ENCODE results near the gene GNG7. TPM values are rescaled to one million over a fixed set of nuclear protein-coding genes. Genes with fewer than 3 reads are reported as not detected.
A peak's percentile ranks its signal among the peaks of the same experiment; 100 is the strongest.

Gene GNG7
- total RNA-seq, 2 donors from 2014 or later: 5.7 to 12.9 TPM

DNA sequence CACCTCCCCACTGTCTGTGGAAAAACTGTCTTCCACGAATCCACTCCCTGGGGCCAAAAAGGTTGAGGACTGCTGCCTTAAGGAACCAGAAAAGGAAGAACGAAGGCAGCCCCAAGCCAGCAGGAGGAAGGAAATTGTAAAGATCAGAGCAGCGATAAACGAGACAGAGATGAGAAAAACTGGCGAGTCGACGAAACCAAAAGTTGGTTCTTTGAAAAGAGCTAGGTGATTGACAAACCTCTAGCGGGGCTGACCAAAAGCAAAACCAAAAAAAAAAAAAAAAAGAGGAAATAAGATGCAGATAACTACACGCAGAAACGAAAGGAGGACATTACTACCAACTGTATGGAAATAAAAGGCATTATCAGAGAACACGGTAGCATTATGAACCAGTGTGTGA is 149.6 kb downstream of the GNG7 start:
- intact Hi-C loops (cut with DNase I): no loop called here

DNA sequence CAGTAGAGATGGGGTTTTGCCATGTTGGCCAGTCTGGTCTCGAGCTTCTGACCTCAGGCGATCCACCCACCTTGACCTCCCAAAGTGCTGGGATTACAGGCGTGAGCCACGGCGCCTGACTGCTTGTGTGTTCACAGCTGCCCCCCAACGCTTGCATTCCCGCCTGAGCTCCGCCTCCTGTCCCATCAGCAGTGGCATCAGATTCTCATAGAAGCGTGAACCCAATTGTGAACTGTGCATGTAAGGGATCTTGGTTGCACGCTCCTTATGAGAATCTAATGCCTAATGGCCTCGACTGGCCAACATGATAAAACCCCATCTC is 150.7 kb downstream of the GNG7 start:
- no peaks in the 10 kb centered on the region for H3K4me1 ChIP-seq
- DNase-seq: no peak
- intact Hi-C loops (cut with DNase I): no loop called here

More for the DNA sequence above, 149.6 kb downstream of the GNG7 start:
- WGBS, 2 donors: 58 to 74% methylated on average over 11 of the region's 11 CpGs
- no peaks in the 10 kb centered on the region for H3K4me1 ChIP-seq
- H3K27ac ChIP-seq: peak overlapping the region in 1 of 4 donors; percentile 63
- ATAC-seq (no peak), DNase-seq (peak in 1 of 4 donors; percentile 49)
- no peak overlapping the region for H3K4me3 ChIP-seq
- TF ChIP-seq POLR2A (IDR thresholded peaks at IDR 0.05): no peak
- TF ChIP-seq, protein P1, sequence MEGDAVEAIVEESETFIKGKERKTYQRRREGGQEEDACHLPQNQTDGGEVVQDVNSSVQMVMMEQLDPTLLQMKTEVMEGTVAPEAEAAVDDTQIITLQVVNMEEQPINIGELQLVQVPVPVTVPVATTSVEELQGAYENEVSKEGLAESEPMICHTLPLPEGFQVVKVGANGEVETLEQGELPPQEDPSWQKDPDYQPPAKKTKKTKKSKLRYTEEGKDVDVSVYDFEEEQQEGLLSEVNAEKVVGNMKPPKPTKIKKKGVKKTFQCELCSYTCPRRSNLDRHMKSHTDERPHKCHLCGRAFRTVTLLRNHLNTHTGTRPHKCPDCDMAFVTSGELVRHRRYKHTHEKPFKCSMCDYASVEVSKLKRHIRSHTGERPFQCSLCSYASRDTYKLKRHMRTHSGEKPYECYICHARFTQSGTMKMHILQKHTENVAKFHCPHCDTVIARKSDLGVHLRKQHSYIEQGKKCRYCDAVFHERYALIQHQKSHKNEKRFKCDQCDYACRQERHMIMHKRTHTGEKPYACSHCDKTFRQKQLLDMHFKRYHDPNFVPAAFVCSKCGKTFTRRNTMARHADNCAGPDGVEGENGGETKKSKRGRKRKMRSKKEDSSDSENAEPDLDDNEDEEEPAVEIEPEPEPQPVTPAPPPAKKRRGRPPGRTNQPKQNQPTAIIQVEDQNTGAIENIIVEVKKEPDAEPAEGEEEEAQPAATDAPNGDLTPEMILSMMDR (IDR thresholded peaks at IDR 0.05): no peak
- no peaks in the 10 kb centered on the region for H3K27me3 ChIP-seq
- H3K36me3 ChIP-seq (replicated peaks in 1 of 2; ENCODE audit: insufficient read depth in 1 of 2, low read depth in 2 of 2): no peaks in the 10 kb centered on the region
- no peaks in the 10 kb centered on the region for H3K9me3 ChIP-seq

DNA sequence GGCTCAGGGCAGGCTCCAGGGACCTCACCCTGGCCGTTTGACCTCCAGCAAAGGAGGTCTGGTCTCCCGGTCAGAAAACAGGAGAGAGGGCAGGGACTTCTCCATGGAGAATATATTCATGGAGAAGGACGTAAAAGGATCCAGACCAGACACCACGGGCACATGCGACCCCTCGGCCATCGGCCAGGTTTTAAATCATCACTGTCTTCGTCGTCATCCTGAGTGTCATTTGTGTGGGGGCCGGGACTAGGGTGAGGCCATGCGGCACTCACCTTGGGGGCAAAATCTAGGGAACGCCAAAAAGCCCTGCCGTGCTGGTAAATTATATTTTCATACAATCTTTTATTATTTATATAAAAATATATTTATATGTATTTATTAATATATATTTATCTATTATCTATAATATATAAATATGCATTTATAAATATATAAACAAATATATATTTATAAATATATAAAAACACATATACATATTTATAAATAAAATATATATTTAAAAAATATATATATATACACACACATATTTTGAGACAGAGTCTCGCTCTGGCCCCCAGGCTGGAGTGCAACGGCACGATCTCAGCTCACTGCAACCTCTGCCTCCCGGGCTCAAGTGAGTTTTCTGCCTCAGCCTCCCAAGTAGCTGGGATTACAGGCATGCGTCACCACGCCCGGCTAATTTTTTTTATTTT is 151.2 kb downstream of the GNG7 start:
- Histone ChIP-seq H3K9me3 (no peaks in the 10 kb centered on the region), H3K4me1 (no peaks in the 10 kb centered on the region), H3K4me3 (no peak overlapping the region), H3K27me3 (no peaks in the 10 kb centered on the region), H3K36me3 (replicated peaks in 1 of 2; ENCODE audit: insufficient read depth in 1 of 2, low read depth in 2 of 2) (no peaks in the 10 kb centered on the region), H3K27ac (no peak overlapping the region)
- TF ChIP-seq, protein P1 (IDR thresholded peaks at IDR 0.05): no peak
- no peak for TF ChIP-seq POLR2A (IDR thresholded peaks at IDR 0.05)
- WGBS, 2 donors: 88 to 91% methylated on average over 19 to 20 of the region's 20 CpGs
- DNase-seq: no peak
- intact Hi-C loops (cut with DNase I): no loop called here
- ATAC-seq: no peak

More for the DNA sequence above, 150.7 kb downstream of the GNG7 start:
- Histone ChIP-seq H3K27ac (no peak overlapping the region), H3K36me3 (replicated peaks in 1 of 2; ENCODE audit: insufficient read depth in 1 of 2, low read depth in 2 of 2) (no peaks in the 10 kb centered on the region), H3K9me3 (no peaks in the 10 kb centered on the region), H3K27me3 (no peaks in the 10 kb centered on the region), H3K4me3 (no peak overlapping the region)
- ATAC-seq: no peak
- 68 to 70% methylated on average over 11 of the region's 11 CpGs for WGBS, 2 donors
- no peak for TF ChIP-seq POLR2A (IDR thresholded peaks at IDR 0.05)
- TF ChIP-seq, protein P1 (IDR thresholded peaks at IDR 0.05): no peak

DNA sequence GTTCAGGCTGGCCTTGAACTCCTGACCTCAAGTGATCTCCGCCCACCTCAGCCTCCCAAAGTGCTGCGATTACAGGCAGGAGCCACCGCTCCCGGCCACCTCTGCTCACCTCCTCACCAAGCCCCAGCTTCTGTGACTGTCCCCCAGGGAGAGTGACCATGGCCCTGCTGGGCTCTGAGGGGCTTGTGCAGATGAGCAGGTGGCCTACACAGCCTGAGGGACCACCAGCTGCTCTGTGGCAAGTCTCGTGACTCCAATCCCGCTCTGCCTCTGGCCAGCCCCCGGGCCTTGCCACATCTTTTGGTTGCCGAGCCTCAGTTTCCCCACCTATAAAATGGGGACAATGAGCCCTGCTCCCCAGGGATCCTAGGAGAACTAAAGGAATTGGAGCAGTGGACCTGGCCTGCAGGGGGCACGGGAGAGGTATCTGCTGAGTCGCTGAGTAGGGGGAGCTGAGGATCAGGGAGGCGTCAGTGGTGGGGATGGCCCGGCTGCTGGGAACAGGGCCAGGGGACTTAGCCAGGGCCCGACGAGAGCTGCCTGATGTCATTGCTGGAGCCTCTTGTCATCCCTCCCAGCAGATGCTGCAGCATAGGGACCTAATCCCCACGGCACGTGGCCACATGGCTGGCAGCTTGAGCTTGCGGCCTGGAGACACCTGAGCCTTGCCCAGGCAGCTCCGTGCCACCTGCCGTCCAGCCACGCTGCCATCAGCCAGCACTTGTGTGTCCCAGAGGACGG is 151.9 kb downstream of the GNG7 start:
- WGBS, 2 donors: 73 to 85% methylated on average over 17 to 19 of the region's 21 CpGs

More for the DNA sequence above, 151.9 kb downstream of the GNG7 start:
- DNase-seq: no peak
- H3K4me1 ChIP-seq: no peaks in the 10 kb centered on the region
- no peaks in the 10 kb centered on the region for H3K27me3 ChIP-seq
- intact Hi-C loops (cut with DNase I): no loop called here
- peak overlapping the region in 2 of 4 donors; percentile 29 to 62 for H3K27ac ChIP-seq
- no peaks in the 10 kb centered on the region for H3K9me3 ChIP-seq
- no peaks in the 10 kb centered on the region for H3K36me3 ChIP-seq (replicated peaks in 1 of 2; ENCODE audit: insufficient read depth in 1 of 2, low read depth in 2 of 2)
- H3K4me3 ChIP-seq: no peak overlapping the region
- TF ChIP-seq POLR2A (IDR thresholded peaks at IDR 0.05): no peak
- TF ChIP-seq, protein P1 (IDR thresholded peaks at IDR 0.05): no peak
- no peak for ATAC-seq
